CD14-positive monocyte (primary cell): ENCODE results near the gene MPRIP. TPM values are rescaled to one million over a fixed set of nuclear protein-coding genes. Genes with fewer than 3 reads are reported as not detected.
A peak's percentile ranks its signal among the peaks of the same experiment; 100 is the strongest.

Experiments used
- DNase-seq, 3 donors: peaks; one replicate each; pipeline ENCODE4 v3.0.0-alpha.2; 2011 to 2022
- H2AFZ ChIP-seq: 2 replicates; pipeline ENCODE4 v1.6.0; 2012; ENCODE audit warnings: mild to moderate bottlenecking, low read depth, low read length, inconsistent platforms; ENCODE audit not compliant: insufficient read depth, poor library complexity, severe bottlenecking
- H3K27ac ChIP-seq, 2 donors: 1 replicate in 1 of 2; 2 replicates in 1 of 2; pipeline ENCODE4 v1.5.1; 2012 to 2013; ENCODE audit warnings: low read length in 2 of 2, control low read depth in 1 of 2, inconsistent platforms in 1 of 2, low read depth in 1 of 2, mild to moderate bottlenecking in 1 of 2
- H3K27me3 ChIP-seq, 2 donors: one replicate each; pipeline versions ENCODE4 v1.6.0 to v1.6.1; 2011 to 2013; ENCODE audit warnings: low read length in 2 of 2; ENCODE audit not compliant: control insufficient read depth in 2 of 2, insufficient read depth in 2 of 2
- H3K36me3 ChIP-seq, 2 donors: replicated peaks in 1 of 2; 1 replicate in 1 of 2; 2 replicates in 1 of 2; pipeline versions ENCODE4 v1.5.1 to v1.6.1; 2012 to 2013; ENCODE audit warnings: low read length in 2 of 2, control low read depth in 1 of 2, inconsistent platforms in 1 of 2, mild to moderate bottlenecking in 1 of 2; ENCODE audit not compliant: insufficient read depth in 2 of 2, control insufficient read depth in 1 of 2
- H3K4me1 ChIP-seq, 2 donors: 1 replicate in 1 of 2; 2 replicates in 1 of 2; pipeline versions ENCODE4 v1.5.1 to v1.6.1; 2012 to 2013; ENCODE audit warnings: low read length in 2 of 2, control low read depth in 1 of 2, inconsistent platforms in 1 of 2, mild to moderate bottlenecking in 1 of 2, moderate library complexity in 1 of 2; ENCODE audit not compliant: insufficient read depth in 2 of 2, control insufficient read depth in 1 of 2
- H3K4me2 ChIP-seq: replicated peaks from 2 replicates; pipeline ENCODE3; 2012; ENCODE audit warnings: low read length, moderate library complexity, mild to moderate bottlenecking; ENCODE audit not compliant: poor library complexity, severe bottlenecking; ENCODE audit errors: extremely low read depth
- H3K4me3 ChIP-seq, 3 experiments: fragments of 200-600 bp in 1 of 3; sonication (generic) in 1 of 3; replicated peaks in 1 of 3; 1 replicate in 2 of 3; 2 replicates in 1 of 3; pipeline ENCODE4 v1.5.1; 2011 to 2013; ENCODE audit warnings: low read length in 3 of 3, mild to moderate bottlenecking in 3 of 3, control low read depth in 2 of 3, low read depth in 2 of 3, inconsistent platforms in 1 of 3, moderate library complexity in 1 of 3
- H3K79me2 ChIP-seq: 2 replicates; pipeline ENCODE4 v1.6.0; 2012; ENCODE audit warnings: mild to moderate bottlenecking, control low read depth, inconsistent platforms, low read length, moderate library complexity; ENCODE audit not compliant: insufficient read depth
- H3K9ac ChIP-seq: 2 replicates; pipeline ENCODE4 v1.6.0; 2017; ENCODE audit warnings: low read length, mild to moderate bottlenecking; ENCODE audit not compliant: insufficient read depth, poor library complexity, severe bottlenecking
- H3K9me3 ChIP-seq, 2 donors: replicated peaks in 1 of 2; 1 replicate in 1 of 2; 2 replicates in 1 of 2; pipeline versions ENCODE4 v1.5.1 to v1.6.1; 2012 to 2013; ENCODE audit warnings: low read length in 2 of 2, control low read depth in 1 of 2; ENCODE audit not compliant: control insufficient read depth in 1 of 2, insufficient read depth in 1 of 2
- H4K20me1 ChIP-seq: 2 replicates; pipeline ENCODE4 v1.6.0; 2012; ENCODE audit warnings: mild to moderate bottlenecking, low read length, control low read depth, moderate library complexity; ENCODE audit not compliant: insufficient read depth
- H3K27ac Mint-ChIP-seq, 7 donors: one replicate each; pipeline ENCODE4 v1.8.0; 2020; ENCODE audit warnings: mild to moderate bottlenecking in 7 of 7, mixed read lengths in 7 of 7, moderate library complexity in 6 of 7, inconsistent platforms in 2 of 7
- H3K27me3 Mint-ChIP-seq, 3 donors: one replicate each; pipeline ENCODE4 v1.8.0; 2021 to 2022; ENCODE audit warnings: low read depth in 3 of 3, mild to moderate bottlenecking in 3 of 3, mixed read lengths in 3 of 3, moderate library complexity in 3 of 3, inconsistent platforms in 1 of 3
- H3K36me3 Mint-ChIP-seq, 2 donors: one replicate each; pipeline ENCODE4 v1.8.0; 2020; ENCODE audit warnings: mixed read lengths in 2 of 2, inconsistent platforms in 1 of 2, mild to moderate bottlenecking in 1 of 2
- H3K4me1 Mint-ChIP-seq: one replicate; pipeline ENCODE4 v1.8.0; 2020; ENCODE audit warnings: mild to moderate bottlenecking, mixed read lengths
- H3K4me3 Mint-ChIP-seq, 2 donors: one replicate each; pipeline ENCODE4 v1.8.0; 2020; ENCODE audit warnings: mild to moderate bottlenecking in 2 of 2, mixed read lengths in 2 of 2, moderate library complexity in 1 of 2
- H3K9me3 Mint-ChIP-seq, 7 donors: one replicate each; pipeline ENCODE4 v1.8.0; 2020 to 2022; ENCODE audit warnings: mixed read lengths in 7 of 7, mild to moderate bottlenecking in 6 of 7, moderate library complexity in 6 of 7, inconsistent platforms in 2 of 7
- WGBS: methylation state at CpG from one replicate; pipeline ENCODE4 v1.1.5; 2013; ENCODE audit warnings: missing lambda C conversion rate; ENCODE audit not compliant: insufficient coverage; 5-methylcytosine and 5-hydroxymethylcytosine counted together
- intact Hi-C, 2 donors: fragments of 100-400 bp; cut with micrococcal nuclease; formaldehyde crosslinking; loops; one replicate each; pipeline versions ENCODE4 v1.15.0 to v1.15.1; 2023
- polyA plus RNA-seq, 3 donors: library from polyadenylated mRNA; depleted of rRNA in 1 of 3; unstranded in 2 of 3; stranded (reverse) in 1 of 3; fragments of 300-500 nt in 2 of 3; fragments of >200 nt in 1 of 3; fragmentation: Illumina TruSeq in 2 of 3; gene quantifications; 1 replicate in 2 of 3; 2 replicates in 1 of 3; pipeline ENCODE4 v1.2.3, GENCODE V29; 2012 to 2021
- TF ChIP-seq, protein P1 (sequence below): fragments of 200-600 bp; IDR thresholded peaks from one replicate; pipeline ENCODE4 v1.8.0; 2022; ENCODE audit warnings: antibody characterized with exemption, mild to moderate bottlenecking

Gene MPRIP
- polyA plus RNA-seq, 3 donors, result 2.0 to 48.7 (median 2.5) TPM

DNA sequence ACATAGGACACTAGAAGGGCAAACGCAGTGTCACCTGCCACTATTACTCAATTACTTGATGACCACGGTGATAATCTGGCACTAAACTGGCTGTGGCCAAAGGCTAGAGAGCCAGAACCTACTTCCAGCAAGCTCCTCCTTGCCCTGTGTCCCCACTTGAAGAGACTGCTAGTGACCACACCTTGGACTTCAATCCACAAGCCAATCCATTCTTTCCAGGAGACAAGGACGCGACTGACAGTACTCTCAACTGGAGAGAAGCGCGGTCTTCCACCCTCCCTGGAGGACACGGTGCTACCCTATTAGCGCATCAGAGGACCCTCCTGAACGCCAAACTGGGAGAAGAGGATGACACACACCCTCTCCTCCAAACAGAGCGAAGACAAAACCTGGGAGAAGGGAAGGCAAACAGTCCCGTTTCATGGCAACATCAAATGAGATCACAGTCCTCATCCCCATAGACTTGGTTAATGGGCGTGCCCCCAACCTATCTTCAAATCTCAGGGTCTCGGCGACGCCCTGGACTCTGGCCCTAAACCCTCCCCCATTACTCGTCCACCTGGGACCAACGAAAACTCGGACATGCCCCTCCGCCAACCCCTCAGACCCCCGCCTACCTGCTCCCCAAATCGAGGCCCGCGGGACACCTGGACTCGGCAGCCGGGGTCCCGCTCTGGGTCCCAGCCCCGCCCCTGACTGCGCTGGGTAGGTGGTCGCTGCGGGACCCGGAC is 194.2 kb downstream of the MPRIP start:
- H3K79me2 ChIP-seq, result peaks cover 47% of the 10 kb centered on the region
- no peaks in the 10 kb centered on the region for H3K9me3 ChIP-seq

More for the DNA sequence above, 194.2 kb downstream of the MPRIP start:
- Histone ChIP-seq H3K9ac (peak overlapping the region; percentile 99), H3K27ac (peak overlapping the region; percentile 76 to 100), H3K4me1 (peaks cover 20 to 26% of the 10 kb centered on the region in 2 donors), H3K27me3 (no peaks in the 10 kb centered on the region), H3K4me3 (peak overlapping the region; percentile 94 to 98 (median 95)), H3K36me3 (peaks cover 15 to 17% of the 10 kb centered on the region in 2 donors), H4K20me1 (peaks cover 45% of the 10 kb centered on the region), H3K4me2 (peak overlapping the region; percentile 89), H2AFZ (peak overlapping the region; percentile 98)
- peak overlapping the region; percentile 94 to 99 (median 99) for H3K27ac Mint-ChIP-seq
- WGBS, result under 1% methylated on average over 26 of the region's 31 CpGs
- H3K4me1 Mint-ChIP-seq, result peaks cover 26% of the 10 kb centered on the region
- TF ChIP-seq, protein P1, sequence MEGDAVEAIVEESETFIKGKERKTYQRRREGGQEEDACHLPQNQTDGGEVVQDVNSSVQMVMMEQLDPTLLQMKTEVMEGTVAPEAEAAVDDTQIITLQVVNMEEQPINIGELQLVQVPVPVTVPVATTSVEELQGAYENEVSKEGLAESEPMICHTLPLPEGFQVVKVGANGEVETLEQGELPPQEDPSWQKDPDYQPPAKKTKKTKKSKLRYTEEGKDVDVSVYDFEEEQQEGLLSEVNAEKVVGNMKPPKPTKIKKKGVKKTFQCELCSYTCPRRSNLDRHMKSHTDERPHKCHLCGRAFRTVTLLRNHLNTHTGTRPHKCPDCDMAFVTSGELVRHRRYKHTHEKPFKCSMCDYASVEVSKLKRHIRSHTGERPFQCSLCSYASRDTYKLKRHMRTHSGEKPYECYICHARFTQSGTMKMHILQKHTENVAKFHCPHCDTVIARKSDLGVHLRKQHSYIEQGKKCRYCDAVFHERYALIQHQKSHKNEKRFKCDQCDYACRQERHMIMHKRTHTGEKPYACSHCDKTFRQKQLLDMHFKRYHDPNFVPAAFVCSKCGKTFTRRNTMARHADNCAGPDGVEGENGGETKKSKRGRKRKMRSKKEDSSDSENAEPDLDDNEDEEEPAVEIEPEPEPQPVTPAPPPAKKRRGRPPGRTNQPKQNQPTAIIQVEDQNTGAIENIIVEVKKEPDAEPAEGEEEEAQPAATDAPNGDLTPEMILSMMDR, result no peak
- DNase-seq, result peak; percentile 12 to 29 (median 15)
- H3K9me3 Mint-ChIP-seq, result peaks cover 0 to 2% (median 0%) of the 10 kb centered on the region in 7 donors
- intact Hi-C loops, result loop anchor here (2.0 to 10.0 kb wide), 3 partner anchors 44 to 192 kb away; partner anchors contain the start of genes COPS3 (in 2 of the 2) and MPRIP (in 1 of the 2)
- peak overlapping the region; percentile 95 to 97 for H3K4me3 Mint-ChIP-seq
- peaks cover 13 to 18% of the 10 kb centered on the region in 2 donors for H3K36me3 Mint-ChIP-seq
- H3K27me3 Mint-ChIP-seq, result peaks cover 0 to 5% (median 4%) of the 10 kb centered on the region in 3 donors
